Measurements from ENCODE around the gene FGFRL1. TPM values are rescaled to one million over a fixed set of nuclear protein-coding genes. Genes with fewer than 3 reads are reported as not detected.

The FGFRL1 gene
- polyA plus RNA-seq, 2 of the 4 experiments (the other 2 are of a cell fraction), result 4.7 to 11.2 TPM

- POLR2A ChIA-PET, result no interaction called here
- FAIRE-seq, result no peak
Observed at GRCh38 chr4:1050486-1051213, 39.2 kb downstream of the FGFRL1 start.

GRCh38 chr4:1051472-1051871, 40.0 kb downstream of the FGFRL1 start:
- CTCF ChIA-PET, result interaction anchor here (0.9 kb wide), 1 partner anchor 461 kb away, joined by 3 read pairs; no protein-coding TSS in a partner anchor
- Histone ChIP-seq H3K27ac (no peak overlapping the region), H3K9me3 (no peaks in the 10 kb centered on the region), H3K4me1 (no peaks in the 10 kb centered on the region), H3K4me2 (no peak overlapping the region), H3K4me3 (no peak overlapping the region)
- 49% methylated on average over 9 of the region's 9 CpGs for WGBS (ENCODE audit: missing lambda C conversion rate)
- DNase-seq (ENCODE audit: low read depth in 1 of 2, low spot score in 1 of 2) (no peak), ATAC-seq (no peak), FAIRE-seq (no peak)
- TF ChIP-seq NR3C1 (IDR thresholded peaks at IDR 0.05) (no peak), CHD4 (IDR thresholded peaks at IDR 0.05; ENCODE audit: borderline replicate concordance) (no peak), BHLHE40 (IDR thresholded peaks at IDR 0.05; ENCODE audit: low read depth, low read length) (no peak), ZFP36 (IDR thresholded peaks at IDR 0.05; ENCODE audit: borderline replicate concordance, partially characterized antibody) (no peak)
- POLR2A ChIA-PET, result no interaction called here

More at GRCh38 chr4:1050486-1051213, 39.2 kb downstream of the FGFRL1 start:
- no peak overlapping the region for H3K4me3 ChIP-seq
- 87% methylated on average over 37 of the region's 40 CpGs for WGBS (ENCODE audit: missing lambda C conversion rate)
- H3K4me2 ChIP-seq, result no peak overlapping the region
- H3K9me3 ChIP-seq, result no peaks in the 10 kb centered on the region
- CTCF ChIA-PET, result interaction anchor here (0.9 kb wide), 1 partner anchor 462 kb away, joined by 3 read pairs; no protein-coding TSS in a partner anchor
- DNase-seq (ENCODE audit: low read depth in 1 of 2, low spot score in 1 of 2), result no peak
- H3K4me1 ChIP-seq, result peaks cover 1% of the 10 kb centered on the region; the same call in 1 of the 3 replicates
- no peak for ATAC-seq
- no peak for TF ChIP-seq REST (IDR thresholded peaks at IDR 0.05)
- TF ChIP-seq RCOR1 (IDR thresholded peaks at IDR 0.05; ENCODE audit: low read depth, low read length), result no peak
- no peak overlapping the region for H3K27ac ChIP-seq

- Histone ChIP-seq H3K4me2 (no peak overlapping the region), H3K27ac (no peak overlapping the region), H3K9me3 (no peaks in the 10 kb centered on the region), H3K4me1 (no peaks in the 10 kb centered on the region), H3K4me3 (no peak overlapping the region)
- 73% methylated on average over 10 of the region's 15 CpGs for WGBS (ENCODE audit: missing lambda C conversion rate)
- ChIA-PET POLR2A (no interaction called here), CTCF (no interaction called here)
- no peak for ATAC-seq
- TF ChIP-seq CBX2 (IDR thresholded peaks at IDR 0.05; ENCODE audit: borderline replicate concordance, low read depth), result no peak
- no peak for TF ChIP-seq POLR2AphosphoS2 (conservative IDR thresholded peaks at IDR 0.05; ENCODE audit: low read length)
- no peak for TF ChIP-seq NR3C1 (IDR thresholded peaks at IDR 0.05)
- no peak for TF ChIP-seq ZSCAN20 (CRISPR knock-in tag; IDR thresholded peaks at IDR 0.05)
- TF ChIP-seq EHF (CRISPR knock-in tag; IDR thresholded peaks at IDR 0.05), result no peak
- no peak for TF ChIP-seq ZFP36 (IDR thresholded peaks at IDR 0.05; ENCODE audit: borderline replicate concordance, partially characterized antibody)
- no peak for TF ChIP-seq ELK1 (IDR thresholded peaks at IDR 0.05; ENCODE audit: low read depth, low read length)
- no peak for TF ChIP-seq HMGXB4 (CRISPR knock-in tag; IDR thresholded peaks at IDR 0.05; ENCODE audit: borderline replicate concordance)
- TF ChIP-seq HOXA7 (CRISPR knock-in tag; IDR thresholded peaks at IDR 0.05), result no peak
- no peak for TF ChIP-seq RNF2 (IDR thresholded peaks at IDR 0.05; ENCODE audit: borderline replicate concordance, low read depth)
- no peak for TF ChIP-seq KDM1A (IDR thresholded peaks at IDR 0.05; ENCODE audit: low read depth)
- DNase-seq (ENCODE audit: low read depth in 1 of 2, low spot score in 1 of 2), result no peak
- FAIRE-seq, result no peak
Observed at GRCh38 chr4:1052231-1052671, 40.8 kb downstream of the FGFRL1 start.
